K562 (cell line): ENCODE measurements around the gene ZBTB48. TPM values are rescaled to one million over a fixed set of nuclear protein-coding genes. Genes with fewer than 3 reads are reported as not detected.

ENCODE experiments used
- CBX3 ChIP-seq, 2 experiments: IDR thresholded peaks; 1 replicate in 1 of 2; 2 replicates in 1 of 2; pipeline ENCODE4 v1.6.1; 2012; ENCODE audit warnings: inconsistent platforms in 2 of 2, low read length in 2 of 2, borderline replicate concordance in 1 of 2, control low read depth in 1 of 2
- DIDO1 ChIP-seq: fragments of 450-650 bp; IDR thresholded peaks from 2 replicates; pipeline ENCODE4 v1.6.1; 2016; ENCODE audit warnings: low read depth, missing biosample characterization, missing genetic modification characterization
- ETV1 ChIP-seq: fragments of 450-650 bp; conservative IDR thresholded peaks from 2 replicates; pipeline ENCODE4 v1.6.1; 2016; ENCODE audit warnings: missing genetic modification characterization, control low read depth, low read depth, missing compliant biosample characterization
- HCFC1 ChIP-seq: IDR thresholded peaks from 2 replicates; pipeline ENCODE4 v1.6.1; 2012; ENCODE audit warnings: low read depth, low read length, improper control_type of control experiment
- HNRNPUL1 ChIP-seq: fragments of 200-400 bp; formaldehyde crosslinking; IDR thresholded peaks from 2 replicates; pipeline ENCODE4 v1.6.1; 2017; ENCODE audit warnings: low read length
- KDM2B ChIP-seq: fragments of 250-450 bp; sonication (Bioruptor Pico); IDR thresholded peaks from 2 replicates; pipeline ENCODE4 v1.8.0; 2021; ENCODE audit warnings: mild to moderate bottlenecking, moderate library complexity
- MED1 ChIP-seq: sonication (generic); formaldehyde crosslinking; IDR thresholded peaks from 2 replicates; pipeline ENCODE4 v1.8.1; 2023; ENCODE audit warnings: missing genetic modification reagents, borderline replicate concordance
- PHF20 ChIP-seq: fragments of 450-650 bp; IDR thresholded peaks from 2 replicates; pipeline ENCODE4 v1.6.1; 2018; ENCODE audit not compliant: partially characterized antibody
- RBM15 ChIP-seq: fragments of 200-400 bp; formaldehyde crosslinking; IDR thresholded peaks from 2 replicates; pipeline ENCODE4 v1.6.1; 2018; ENCODE audit warnings: mild to moderate bottlenecking, low read length, moderate library complexity; ENCODE audit not compliant: insufficient read depth
- SAFB2 ChIP-seq: fragments of 200-400 bp; formaldehyde crosslinking; IDR thresholded peaks from 2 replicates; pipeline ENCODE4 v1.6.1; 2018; ENCODE audit warnings: borderline replicate concordance, low read length, low read depth, moderate library complexity; ENCODE audit not compliant: severe bottlenecking
- SRF ChIP-seq, 2 experiments: fragments of 250-450, 450-650 bp in 1 of 2; sonication (Bioruptor Pico) in 1 of 2; sonication (generic) in 1 of 2; formaldehyde crosslinking; IDR thresholded peaks; 2 replicates each; pipeline versions ENCODE4 v1.5.0 to v1.5.1; 2020 to 2022; ENCODE audit warnings: mild to moderate bottlenecking in 1 of 2, missing genetic modification reagents in 1 of 2
- ZBTB1 ChIP-seq: sonication (generic); formaldehyde crosslinking; IDR thresholded peaks from 2 replicates; pipeline ENCODE4 v1.8.1; 2023; ENCODE audit warnings: missing genetic modification reagents, low read depth, mild to moderate bottlenecking, borderline replicate concordance
- ZNF77 ChIP-seq: fragments of 250-450 bp; sonication (Bioruptor Pico); IDR thresholded peaks from 2 replicates; pipeline ENCODE4 v1.5.0; 2020
- polyA plus RNA-seq, 8 experiments: library from polyadenylated mRNA; depleted of rRNA in 4 of 8; stranded (reverse) in 5 of 8; unstranded in 3 of 8; fragments of >200 nt; fragmentation: Nextera tagmentation in 2 of 8; fragmentation: Illumina TruSeq in 1 of 8; extraction: Ambion mirVana in 2 of 8; extraction: Trizol in 1 of 8; gene quantifications; 2 replicates each; pipeline versions ENCODE4 v1.2.1 to v1.2.3, GENCODE V29; 2011 to 2014; ENCODE audit warnings: inconsistent platforms in 1 of 8, missing spikeins in 1 of 8
- total RNA-seq, 7 experiments: library from RNA; depleted of rRNA in 6 of 7; stranded (reverse); fragments of >200 nt in 6 of 7; fragmentation: Illumina TruSeq in 2 of 7; extraction: Trizol in 2 of 7; gene quantifications; 2 replicates each; pipeline versions ENCODE4 v1.2.1 to v1.2.3, GENCODE V29; 2011 to 2021; ENCODE audit warnings: low replicate concordance in 1 of 7
- TF ChIP-seq, protein P1 (sequence below): fragments of 450-650 bp; formaldehyde crosslinking; IDR thresholded peaks from 2 replicates; pipeline ENCODE4 v1.4.0; 2020; ENCODE audit warnings: mild to moderate bottlenecking, moderate library complexity
- TF ChIP-seq, protein P2 (sequence below), 3 experiments: fragments of 200-800 bp in 1 of 3; sonication (Bioruptor generic) in 1 of 3; sonication (generic) in 1 of 3; formaldehyde crosslinking in 1 of 3; IDR thresholded peaks; 2 replicates each; pipeline versions ENCODE4 v1.6.1 to v1.8.0; 2016 to 2022; ENCODE audit warnings: mild to moderate bottlenecking in 2 of 3, missing compliant biosample characterization in 2 of 3, missing genetic modification characterization in 2 of 3, missing genetic modification reagents in 1 of 3
- TF ChIP-seq, protein P3 (sequence below): sonication (generic); formaldehyde crosslinking; IDR thresholded peaks from 2 replicates; pipeline ENCODE4 v1.8.1; 2023; ENCODE audit warnings: missing genetic modification reagents, mild to moderate bottlenecking, borderline replicate concordance

Gene ZBTB48
- total and polyA plus RNA-seq, 9 of the 15 experiments (the other 6 are each of a cell fraction or from before 2014, with no cell fraction given): 1.9 to 66.9 (median 29.5) TPM

DNA sequence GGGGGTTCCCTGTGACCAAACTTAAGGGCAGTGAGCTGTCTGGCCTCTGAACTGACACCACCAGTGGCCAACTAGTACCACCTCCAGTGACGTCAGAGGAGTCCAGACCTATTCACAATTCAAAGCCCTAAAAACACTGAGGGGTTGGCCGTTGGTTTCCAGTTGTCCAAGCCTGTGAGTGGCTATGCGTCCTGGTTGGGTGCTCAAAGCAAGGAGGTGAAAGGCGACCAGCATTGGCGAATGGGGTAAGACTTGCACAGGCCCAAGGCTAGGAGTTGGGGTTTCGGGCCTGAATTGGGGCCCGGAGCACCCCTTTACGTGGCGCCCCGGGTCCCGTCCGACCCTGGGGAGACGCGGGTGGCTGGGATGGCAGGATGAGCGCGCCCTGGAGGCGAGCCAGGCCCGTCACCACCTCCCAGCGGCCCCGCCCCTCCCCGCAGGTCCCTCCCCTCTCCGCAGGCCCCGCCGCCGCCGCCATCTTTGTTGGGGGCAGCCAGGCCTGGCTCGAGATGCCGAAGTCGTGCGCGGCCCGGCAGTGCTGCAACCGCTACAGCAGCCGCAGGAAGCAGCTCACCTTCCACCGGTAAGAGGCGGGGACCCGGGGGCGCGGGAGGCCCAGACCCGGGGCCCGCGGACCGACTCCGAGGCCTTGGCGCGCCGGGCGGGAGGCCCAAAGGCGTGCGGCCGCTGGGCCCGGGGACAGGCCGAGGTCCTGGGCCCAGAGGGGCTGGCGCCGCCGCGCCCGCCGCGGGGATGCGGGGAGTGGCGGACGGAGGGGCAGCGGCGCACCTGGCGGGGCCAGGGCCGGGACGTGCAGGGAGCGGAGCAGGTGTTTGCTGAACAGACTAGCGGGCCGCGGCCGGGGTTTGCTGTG is 45.2 kb downstream of the ZBTB48 start, which contains the start of gene THAP3 (continued):
- TF ChIP-seq PHF20 (no peak), ZNF77 (CRISPR knock-in tag) (no peak), ETV1 (tag) (no peak), HNRNPUL1 (no peak), CBX3 (IDR thresholded peaks at IDR 0.05; ENCODE audit: borderline replicate concordance in 1 of 2, low read length in 2 of 2) (peak in 1 of 2 experiments; percentile 35; a peak in 1 of 3 replicates), DIDO1 (tag) (no peak), MED1 (CRISPR knock-in tag) (no peak), RBM15 (no peak), ZBTB1 (peak; percentile 92), HCFC1 (peak; percentile 77), KDM2B (no peak), SRF (CRISPR knock-in tag; IDR thresholded peaks at IDR 0.05) (peak in 1 of 2 experiments; percentile 73; a peak in 2 of 4 replicates), SAFB2 (no peak)
- TF ChIP-seq, protein P1, sequence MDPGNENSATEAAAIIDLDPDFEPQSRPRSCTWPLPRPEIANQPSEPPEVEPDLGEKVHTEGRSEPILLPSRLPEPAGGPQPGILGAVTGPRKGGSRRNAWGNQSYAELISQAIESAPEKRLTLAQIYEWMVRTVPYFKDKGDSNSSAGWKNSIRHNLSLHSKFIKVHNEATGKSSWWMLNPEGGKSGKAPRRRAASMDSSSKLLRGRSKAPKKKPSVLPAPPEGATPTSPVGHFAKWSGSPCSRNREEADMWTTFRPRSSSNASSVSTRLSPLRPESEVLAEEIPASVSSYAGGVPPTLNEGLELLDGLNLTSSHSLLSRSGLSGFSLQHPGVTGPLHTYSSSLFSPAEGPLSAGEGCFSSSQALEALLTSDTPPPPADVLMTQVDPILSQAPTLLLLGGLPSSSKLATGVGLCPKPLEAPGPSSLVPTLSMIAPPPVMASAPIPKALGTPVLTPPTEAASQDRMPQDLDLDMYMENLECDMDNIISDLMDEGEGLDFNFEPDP (CRISPR knock-in tag): no peak
- TF ChIP-seq, protein P2, sequence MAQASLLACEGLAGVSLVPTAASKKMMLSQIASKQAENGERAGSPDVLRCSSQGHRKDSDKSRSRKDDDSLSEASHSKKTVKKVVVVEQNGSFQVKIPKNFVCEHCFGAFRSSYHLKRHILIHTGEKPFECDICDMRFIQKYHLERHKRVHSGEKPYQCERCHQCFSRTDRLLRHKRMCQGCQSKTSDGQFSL (CRISPR knock-in tag; IDR thresholded peaks at IDR 0.05): no peak; the same call in 1 of the 2 replicates
- TF ChIP-seq, protein P2 (tag; IDR thresholded peaks at IDR 0.05): no peak
- TF ChIP-seq, protein P3, sequence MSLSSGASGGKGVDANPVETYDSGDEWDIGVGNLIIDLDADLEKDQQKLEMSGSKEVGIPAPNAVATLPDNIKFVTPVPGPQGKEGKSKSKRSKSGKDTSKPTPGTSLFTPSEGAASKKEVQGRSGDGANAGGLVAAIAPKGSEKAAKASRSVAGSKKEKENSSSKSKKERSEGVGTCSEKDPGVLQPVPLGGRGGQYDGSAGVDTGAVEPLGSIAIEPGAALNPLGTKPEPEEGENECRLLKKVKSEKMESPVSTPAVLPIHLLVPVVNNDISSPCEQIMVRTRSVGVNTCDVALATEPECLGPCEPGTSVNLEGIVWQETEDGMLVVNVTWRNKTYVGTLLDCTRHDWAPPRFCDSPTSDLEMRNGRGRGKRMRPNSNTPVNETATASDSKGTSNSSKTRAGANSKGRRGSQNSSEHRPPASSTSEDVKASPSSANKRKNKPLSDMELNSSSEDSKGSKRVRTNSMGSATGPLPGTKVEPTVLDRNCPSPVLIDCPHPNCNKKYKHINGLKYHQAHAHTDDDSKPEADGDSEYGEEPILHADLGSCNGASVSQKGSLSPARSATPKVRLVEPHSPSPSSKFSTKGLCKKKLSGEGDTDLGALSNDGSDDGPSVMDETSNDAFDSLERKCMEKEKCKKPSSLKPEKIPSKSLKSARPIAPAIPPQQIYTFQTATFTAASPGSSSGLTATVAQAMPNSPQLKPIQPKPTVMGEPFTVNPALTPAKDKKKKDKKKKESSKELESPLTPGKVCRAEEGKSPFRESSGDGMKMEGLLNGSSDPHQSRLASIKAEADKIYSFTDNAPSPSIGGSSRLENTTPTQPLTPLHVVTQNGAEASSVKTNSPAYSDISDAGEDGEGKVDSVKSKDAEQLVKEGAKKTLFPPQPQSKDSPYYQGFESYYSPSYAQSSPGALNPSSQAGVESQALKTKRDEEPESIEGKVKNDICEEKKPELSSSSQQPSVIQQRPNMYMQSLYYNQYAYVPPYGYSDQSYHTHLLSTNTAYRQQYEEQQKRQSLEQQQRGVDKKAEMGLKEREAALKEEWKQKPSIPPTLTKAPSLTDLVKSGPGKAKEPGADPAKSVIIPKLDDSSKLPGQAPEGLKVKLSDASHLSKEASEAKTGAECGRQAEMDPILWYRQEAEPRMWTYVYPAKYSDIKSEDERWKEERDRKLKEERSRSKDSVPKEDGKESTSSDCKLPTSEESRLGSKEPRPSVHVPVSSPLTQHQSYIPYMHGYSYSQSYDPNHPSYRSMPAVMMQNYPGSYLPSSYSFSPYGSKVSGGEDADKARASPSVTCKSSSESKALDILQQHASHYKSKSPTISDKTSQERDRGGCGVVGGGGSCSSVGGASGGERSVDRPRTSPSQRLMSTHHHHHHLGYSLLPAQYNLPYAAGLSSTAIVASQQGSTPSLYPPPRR: no peak
